Coronary artery (tissue), 2 donors: Measurements from ENCODE around the gene MPC2.

Experiments
- DNase-seq: peaks from one replicate; pipeline ENCODE4 v3.0.0-alpha.2; 2017; ENCODE audit warnings: low spot score
- H3K27ac ChIP-seq, 2 donors: fragments of 200-600 bp; sonication (generic); one replicate each; pipeline ENCODE4 v1.5.1; 2016 to 2019
- H3K4me3 ChIP-seq: fragments of 200-600 bp; sonication (generic); 2 replicates; pipeline ENCODE4 v1.5.1; 2016; ENCODE audit warnings: mild to moderate bottlenecking, moderate library complexity
- TF ChIP-seq, protein P1 (sequence below): fragments of 200-600 bp; sonication (generic); IDR thresholded peaks from one replicate; pipeline ENCODE4 v1.5.1; 2019; ENCODE audit warnings: antibody characterized with exemption

Gene MPC2

DNA sequence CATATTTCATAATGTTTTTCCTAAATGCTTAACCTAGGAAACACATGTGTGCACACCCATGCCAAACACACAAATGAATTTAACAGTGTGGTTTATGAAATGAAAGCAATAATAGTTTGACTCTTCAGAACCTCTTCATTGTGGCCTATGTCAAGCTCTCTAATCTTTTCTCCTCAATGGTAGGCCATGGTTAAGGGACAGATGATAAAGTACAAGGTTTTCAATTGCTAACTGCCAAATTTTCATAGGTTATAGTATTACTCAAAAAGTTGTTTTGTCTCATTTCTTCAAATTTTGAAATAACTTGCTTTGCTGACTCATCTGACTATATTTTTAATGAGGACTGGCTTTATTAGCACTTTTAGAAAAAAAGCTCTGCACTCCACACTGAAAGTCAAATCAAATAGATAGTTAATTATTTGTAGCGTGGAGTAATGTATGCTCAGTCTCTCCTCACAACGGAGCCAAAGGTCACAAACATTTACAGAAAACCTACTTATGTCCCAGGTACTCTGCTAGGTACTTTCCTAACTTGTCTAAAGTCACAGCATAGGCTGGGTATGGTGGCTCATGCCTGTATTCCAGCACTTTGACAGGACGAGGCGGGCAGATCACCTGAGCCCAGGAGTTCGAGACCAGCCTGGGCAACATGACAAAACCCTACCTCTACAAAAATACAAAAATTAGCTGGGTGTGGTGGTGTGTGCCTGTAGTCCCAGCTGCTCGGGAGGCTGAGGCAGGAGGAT is 19.9 kb downstream of the MPC2 start:
- TF ChIP-seq, protein P1, sequence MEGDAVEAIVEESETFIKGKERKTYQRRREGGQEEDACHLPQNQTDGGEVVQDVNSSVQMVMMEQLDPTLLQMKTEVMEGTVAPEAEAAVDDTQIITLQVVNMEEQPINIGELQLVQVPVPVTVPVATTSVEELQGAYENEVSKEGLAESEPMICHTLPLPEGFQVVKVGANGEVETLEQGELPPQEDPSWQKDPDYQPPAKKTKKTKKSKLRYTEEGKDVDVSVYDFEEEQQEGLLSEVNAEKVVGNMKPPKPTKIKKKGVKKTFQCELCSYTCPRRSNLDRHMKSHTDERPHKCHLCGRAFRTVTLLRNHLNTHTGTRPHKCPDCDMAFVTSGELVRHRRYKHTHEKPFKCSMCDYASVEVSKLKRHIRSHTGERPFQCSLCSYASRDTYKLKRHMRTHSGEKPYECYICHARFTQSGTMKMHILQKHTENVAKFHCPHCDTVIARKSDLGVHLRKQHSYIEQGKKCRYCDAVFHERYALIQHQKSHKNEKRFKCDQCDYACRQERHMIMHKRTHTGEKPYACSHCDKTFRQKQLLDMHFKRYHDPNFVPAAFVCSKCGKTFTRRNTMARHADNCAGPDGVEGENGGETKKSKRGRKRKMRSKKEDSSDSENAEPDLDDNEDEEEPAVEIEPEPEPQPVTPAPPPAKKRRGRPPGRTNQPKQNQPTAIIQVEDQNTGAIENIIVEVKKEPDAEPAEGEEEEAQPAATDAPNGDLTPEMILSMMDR: no peak
- Histone ChIP-seq H3K27ac (no peak overlapping the region), H3K4me3 (no peak overlapping the region)
- no peak for DNase-seq

DNA sequence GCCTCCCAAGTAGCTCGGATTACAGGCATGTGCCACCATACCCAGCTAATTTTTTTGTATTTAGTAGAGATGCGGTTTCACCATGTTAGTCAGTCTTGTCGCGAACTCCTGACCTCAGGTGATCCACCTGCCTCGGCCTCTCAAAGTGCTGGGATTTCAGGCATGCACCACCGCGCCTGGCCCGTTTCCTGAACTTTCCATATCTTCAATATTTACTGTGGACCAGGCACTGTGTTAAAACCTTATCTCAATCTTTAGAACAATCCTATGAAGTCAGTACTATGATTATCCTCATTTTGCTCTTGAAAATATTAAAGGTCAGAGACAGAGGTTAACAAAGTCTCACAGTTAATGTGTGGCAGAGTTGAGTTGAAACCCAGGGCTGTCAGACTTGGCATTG is 21.3 kb downstream of the MPC2 start:
- DNase-seq: no peak
- TF ChIP-seq, protein P1: no peak
- H3K4me3 ChIP-seq: no peak overlapping the region
- H3K27ac ChIP-seq: no peak overlapping the region

DNA sequence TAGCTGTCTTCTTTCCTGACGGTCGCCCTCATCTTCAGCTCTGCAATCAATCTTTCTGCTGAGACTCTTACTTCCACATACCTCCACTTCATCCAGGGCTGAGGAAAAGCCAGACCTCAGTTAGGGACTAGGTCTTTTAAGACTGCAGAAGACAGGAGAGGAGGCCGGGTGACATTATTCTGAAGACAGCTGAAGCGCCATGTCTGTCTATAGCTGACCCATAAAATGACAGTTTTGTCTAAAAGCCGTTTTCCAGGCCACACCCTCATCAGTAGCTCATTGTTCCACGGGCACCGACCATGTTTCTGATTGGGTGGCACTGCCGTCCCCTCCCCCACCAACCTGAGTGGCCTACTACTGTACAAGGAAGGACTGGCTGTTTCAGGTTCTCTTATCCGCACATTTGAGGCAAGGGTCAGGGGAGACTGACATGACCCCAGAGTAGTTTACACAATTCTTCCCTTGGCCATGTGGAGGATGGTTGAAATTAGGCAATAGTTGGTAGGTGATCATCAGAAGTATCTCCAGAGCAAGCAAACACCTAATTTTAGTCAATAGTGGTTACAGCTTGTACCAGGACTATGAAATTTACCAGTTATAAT is 22.9 kb downstream of the MPC2 start, which contains the start of gene ADCY10:
TSS of gene ADCY10 (minus strand) at position 240 of the 602 bp plus-strand sequence. CDS start 8,994 bp downstream, outside the sequence.
- no peak for DNase-seq
- H3K27ac ChIP-seq: no peak within 1 kb of the TSS
- TF ChIP-seq, protein P1: no peak
- H3K4me3 ChIP-seq: no peak within 1 kb of the TSS

DNA sequence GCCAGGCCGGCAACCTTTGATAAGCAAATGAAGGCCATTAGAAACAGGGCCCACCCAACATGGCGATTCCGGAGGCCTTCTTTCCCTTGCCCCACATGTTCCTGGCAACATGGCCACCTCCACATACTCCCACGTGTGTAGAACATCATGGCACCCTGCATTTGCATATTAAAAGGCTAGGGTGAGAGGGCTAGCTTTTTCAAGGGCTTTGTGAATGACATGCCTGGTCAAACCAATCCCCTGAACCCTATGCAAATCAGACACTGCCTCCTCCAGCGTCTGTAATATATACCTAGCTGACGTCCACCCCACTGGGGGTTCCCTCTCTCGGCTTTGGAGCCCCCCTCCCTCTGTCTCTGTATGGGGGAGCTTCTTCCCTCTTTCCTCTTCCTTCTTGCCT is 24.6 kb downstream of the MPC2 start:
- DNase-seq: no peak
- H3K4me3 ChIP-seq: no peak overlapping the region
- H3K27ac ChIP-seq: no peak overlapping the region
- TF ChIP-seq, protein P1: no peak

DNA sequence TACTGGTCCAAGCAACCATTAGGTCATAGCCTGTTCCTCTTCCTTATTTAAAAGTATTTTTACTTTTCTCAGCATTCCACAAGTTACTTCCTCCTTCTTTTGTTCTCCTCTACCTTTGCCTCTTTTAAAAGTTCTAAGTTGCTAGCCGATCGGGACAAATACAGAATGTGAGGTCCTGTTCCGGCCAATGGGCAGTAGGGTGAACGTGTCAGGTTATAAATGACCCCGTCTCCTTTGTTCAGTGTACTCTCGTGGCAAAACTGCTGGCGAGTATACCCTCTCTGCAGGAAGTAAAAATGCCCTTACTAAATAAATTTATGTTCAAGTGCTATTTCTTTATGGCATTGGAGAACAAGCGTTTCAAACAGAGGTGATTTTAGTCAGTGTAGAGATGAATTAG is 25.5 kb downstream of the MPC2 start:
- no peak for DNase-seq
- no peak overlapping the region for H3K4me3 ChIP-seq
- TF ChIP-seq, protein P1: no peak
- no peak overlapping the region for H3K27ac ChIP-seq

DNA sequence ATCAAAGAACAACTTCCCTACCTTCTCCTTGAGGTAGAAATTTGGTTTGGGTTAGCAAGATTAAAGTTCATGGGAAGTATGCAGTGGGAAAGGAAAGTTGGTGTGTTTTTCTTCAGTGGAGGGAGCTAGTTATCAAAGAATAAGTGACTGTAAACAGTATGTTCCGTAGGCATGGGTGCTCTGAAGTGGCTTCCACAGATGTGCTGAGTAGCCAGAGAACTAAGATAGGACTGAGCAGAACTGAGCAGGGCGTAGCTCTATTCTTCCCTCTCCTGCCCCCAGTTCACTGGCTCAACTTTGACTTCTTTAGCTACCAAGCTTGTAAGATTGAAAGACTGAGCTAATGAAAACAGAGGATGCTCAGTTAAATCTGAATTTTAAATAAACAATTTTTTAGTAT is 26.3 kb downstream of the MPC2 start:
- TF ChIP-seq, protein P1: no peak
- DNase-seq: no peak
- Histone ChIP-seq H3K27ac (no peak overlapping the region), H3K4me3 (no peak overlapping the region)

DNA sequence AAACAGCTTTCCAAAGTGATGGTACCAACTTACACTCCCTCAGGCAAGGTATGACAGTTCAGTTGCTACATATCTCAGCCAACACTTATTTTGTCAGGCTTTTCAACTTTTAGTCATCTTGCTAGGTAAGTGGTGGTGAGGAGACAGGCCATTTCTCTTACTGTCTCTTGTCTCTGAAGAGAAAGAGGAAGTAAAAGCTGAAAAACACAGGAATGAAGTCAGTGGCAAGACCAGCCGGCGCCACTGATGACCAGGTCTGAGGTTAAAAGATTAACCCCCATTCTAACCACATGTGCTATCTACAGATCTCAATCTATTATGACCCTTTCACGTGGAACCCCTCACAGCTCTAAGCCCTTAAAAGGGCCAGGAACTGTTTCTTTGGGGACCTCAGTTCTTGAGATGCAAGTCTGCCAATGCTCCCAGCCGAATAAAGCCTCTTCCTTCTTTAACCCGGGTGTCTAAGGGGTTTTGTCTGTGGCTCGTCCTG is 27.1 kb downstream of the MPC2 start:
- no peak for DNase-seq
- H3K4me3 ChIP-seq: no peak overlapping the region
- no peak overlapping the region for H3K27ac ChIP-seq
- TF ChIP-seq, protein P1: no peak
